Fibroblast of villous mesenchyme (primary cell): ENCODE results near the gene SH3RF3. TPM values are rescaled to one million over a fixed set of nuclear protein-coding genes. Genes with fewer than 3 reads are reported as not detected.
A peak's percentile ranks its signal among the peaks of the same experiment; 100 is the strongest.

Experiments used
- DNase-seq: peaks from one replicate; pipeline ENCODE4 v3.0.0-alpha.2; 2010; ENCODE audit warnings: low read depth
- H3K4me3 ChIP-seq: 2 replicates; pipeline ENCODE4 v1.5.1; 2011; ENCODE audit warnings: low read depth, mild to moderate bottlenecking, low read length
- CTCF ChIP-seq: IDR thresholded peaks from 2 replicates; pipeline ENCODE4 v1.5.1; 2012; ENCODE audit warnings: low read depth, mild to moderate bottlenecking, low read length; ENCODE audit not compliant: insufficient read depth
- total RNA-seq: library from RNA; depleted of rRNA; stranded (reverse); fragments of >200 nt; gene quantifications from 2 replicates; pipeline ENCODE4 v1.2.3, GENCODE V29; 2012

The SH3RF3 gene
- total RNA-seq, 1 donor, result 13.4 TPM

GRCh38 chr2:109246616-109247015 is 117.6 kb downstream of the SH3RF3 start:
- no peak overlapping the region for H3K4me3 ChIP-seq
- DNase-seq, result no peak
- no peak for TF ChIP-seq CTCF

- peak; percentile 49 for DNase-seq
- no peak for TF ChIP-seq CTCF
Measured at GRCh38 chr2:109247340-109247739, 118.3 kb downstream of the SH3RF3 start.

GRCh38 chr2:109247812-109248211 is 118.8 kb downstream of the SH3RF3 start:
- DNase-seq, result peak; percentile 64
- TF ChIP-seq CTCF, result no peak
- no peak overlapping the region for H3K4me3 ChIP-seq

More at GRCh38 chr2:109247340-109247739, 118.3 kb downstream of the SH3RF3 start:
- no peak overlapping the region for H3K4me3 ChIP-seq

GRCh38 chr2:109248590-109248989 is 119.6 kb downstream of the SH3RF3 start:
- H3K4me3 ChIP-seq, result no peak overlapping the region
- TF ChIP-seq CTCF, result no peak
- DNase-seq, result no peak

- TF ChIP-seq CTCF, result no peak
- DNase-seq, result no peak
- H3K4me3 ChIP-seq, result no peak overlapping the region
Measured at GRCh38 chr2:109253217-109253616, 124.2 kb downstream of the SH3RF3 start.

GRCh38 chr2:109254174-109254904 is 125.3 kb downstream of the SH3RF3 start:
- no peak for TF ChIP-seq CTCF

GRCh38 chr2:109255654-109256053 is 126.6 kb downstream of the SH3RF3 start:
- DNase-seq, result no peak
- no peak overlapping the region for H3K4me3 ChIP-seq
- TF ChIP-seq CTCF, result no peak

More at GRCh38 chr2:109254174-109254904, 125.3 kb downstream of the SH3RF3 start:
- no peak overlapping the region for H3K4me3 ChIP-seq
- DNase-seq, result no peak
